ENCODE measurements around the gene GOLGA6C.
"Not testable (repeated sequence)": the region's sequence is repeated elsewhere in the genome, so short reads cannot be mapped to it uniquely, and the experiment has no call there.

Gene GOLGA6C

DNA sequence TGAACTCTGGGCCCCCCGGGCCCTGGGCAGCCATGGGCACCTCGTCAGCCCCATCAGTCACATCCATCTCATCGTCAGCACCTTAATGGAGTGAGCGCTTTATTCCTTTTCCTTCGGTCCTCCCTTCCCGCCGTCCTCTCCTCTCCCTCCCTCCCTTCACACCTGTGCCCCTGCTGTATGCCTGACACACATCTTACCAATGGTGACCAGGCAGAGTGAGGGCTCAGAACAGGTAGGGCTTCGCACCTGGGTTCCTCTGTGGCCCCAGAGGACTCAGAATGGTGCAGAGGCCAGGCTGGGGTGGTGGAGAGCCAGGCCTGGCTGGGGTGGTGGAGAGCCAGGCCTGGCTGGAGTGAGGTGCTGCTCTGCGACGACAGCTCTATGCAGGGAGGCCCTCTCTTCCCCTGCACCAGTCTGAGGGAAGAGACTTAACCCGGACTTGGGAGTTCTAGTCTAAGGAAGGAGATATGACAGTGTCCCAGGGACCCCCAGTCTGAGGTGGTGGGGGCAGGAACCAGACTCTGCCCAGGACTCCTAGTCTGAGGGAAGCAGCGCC, 44.8 kb upstream of the GOLGA6C start:
- DNase-seq (ENCODE audit: low spot score) = no peak
- in situ Hi-C loops (cut with MboI; ENCODE audit: low pct_unique_long_range_greater_than_20kb, low sequenced_read_pairs, unreplicated experiment) = no loop called here
- no peak for TF ChIP-seq CTCF (IDR thresholded peaks at IDR 0.05; ENCODE audit: extremely low read depth, insufficient read depth, missing control alignments)

DNA sequence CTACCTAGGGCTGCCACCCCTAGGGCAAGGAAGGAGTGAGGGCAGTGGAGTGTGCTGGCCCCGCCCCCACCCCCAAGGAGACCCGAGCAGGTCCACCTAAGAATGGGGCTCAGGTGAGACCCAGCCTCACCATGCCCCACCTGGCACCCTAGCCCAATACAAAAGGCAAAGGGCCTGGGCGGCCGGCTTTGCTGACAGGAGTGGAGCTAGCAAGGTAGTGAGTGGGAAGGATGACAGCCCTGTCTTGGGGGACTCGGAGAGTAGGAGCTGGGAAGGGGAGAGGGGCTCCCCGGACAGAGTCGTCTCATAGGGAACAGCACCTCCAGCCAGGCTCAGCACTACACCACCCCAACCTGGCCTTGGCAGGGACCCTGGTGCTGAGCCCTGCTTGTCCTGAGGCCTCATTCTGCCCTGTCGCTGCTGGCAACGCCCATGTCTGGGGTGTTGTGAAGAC, 44.3 kb upstream of the GOLGA6C start:
- in situ Hi-C loops (cut with MboI; ENCODE audit: low pct_unique_long_range_greater_than_20kb, low sequenced_read_pairs, unreplicated experiment) = no loop called here
- DNase-seq (ENCODE audit: low spot score) = no peak
- no peak for TF ChIP-seq CTCF (IDR thresholded peaks at IDR 0.05; ENCODE audit: extremely low read depth, insufficient read depth, missing control alignments)

- in situ Hi-C loops (cut with MboI; ENCODE audit: low pct_unique_long_range_greater_than_20kb, low sequenced_read_pairs, unreplicated experiment) = no loop called here
- TF ChIP-seq CTCF (IDR thresholded peaks at IDR 0.05; ENCODE audit: extremely low read depth, insufficient read depth, missing control alignments) = no peak
- no peak for DNase-seq (ENCODE audit: low spot score)
Observed at GRCh38 chr15:75214293-75215096, 43.6 kb upstream of the GOLGA6C start.

DNA sequence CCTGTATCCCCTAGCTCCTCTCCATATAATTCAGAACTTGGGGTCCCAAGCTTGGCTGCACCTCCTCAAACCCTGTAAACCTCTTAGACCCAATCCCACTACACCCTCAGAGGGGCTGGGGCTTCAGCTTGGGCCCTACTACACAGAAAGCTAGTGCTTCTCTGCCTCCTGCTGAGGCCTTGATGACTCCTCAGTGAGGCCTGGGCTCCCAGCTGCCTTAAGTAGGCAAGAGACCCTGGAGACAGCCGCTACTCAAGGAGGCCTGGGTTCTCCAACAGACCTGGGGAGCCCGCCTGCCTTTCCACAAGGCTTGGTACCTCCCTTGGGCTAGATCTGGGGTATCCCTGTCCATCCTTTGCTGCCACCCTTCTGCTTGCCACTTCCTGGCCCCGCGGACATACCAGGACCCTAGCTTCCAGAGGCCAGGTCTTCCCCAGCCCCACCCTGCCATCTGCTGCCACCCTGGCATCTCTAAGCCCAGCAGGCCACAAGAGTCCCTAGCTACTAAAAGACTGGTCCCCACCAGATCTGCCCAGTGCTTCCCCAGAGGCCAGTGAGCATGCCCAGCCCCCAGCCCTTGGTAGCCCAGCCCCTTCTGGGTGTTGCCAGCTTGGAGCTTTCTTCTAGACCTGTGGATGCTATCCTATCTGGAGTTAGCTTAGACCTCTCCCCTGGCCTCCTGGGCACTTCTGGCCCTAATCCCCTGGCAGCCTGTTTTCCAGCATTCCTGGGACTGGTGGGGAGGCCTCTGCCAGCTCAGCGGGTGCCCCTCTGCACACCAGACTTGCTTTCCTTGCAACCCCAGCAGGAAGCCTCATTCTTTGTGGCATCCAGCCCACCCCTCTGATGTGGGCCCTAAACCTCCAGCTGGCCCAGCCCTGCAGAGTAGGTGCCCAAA, 42.8 kb upstream of the GOLGA6C start:
- in situ Hi-C loops (cut with MboI; ENCODE audit: low pct_unique_long_range_greater_than_20kb, low sequenced_read_pairs, unreplicated experiment) = no loop called here
- no peak for DNase-seq (ENCODE audit: low spot score)
- no peak for TF ChIP-seq CTCF (IDR thresholded peaks at IDR 0.05; ENCODE audit: extremely low read depth, insufficient read depth, missing control alignments)

GRCh38 chr15:75217012-75217411, 41.1 kb upstream of the GOLGA6C start:
- in situ Hi-C loops (cut with MboI; ENCODE audit: low pct_unique_long_range_greater_than_20kb, low sequenced_read_pairs, unreplicated experiment) = no loop called here
- TF ChIP-seq CTCF (IDR thresholded peaks at IDR 0.05; ENCODE audit: extremely low read depth, insufficient read depth, missing control alignments) = no peak
- DNase-seq (ENCODE audit: low spot score) = no peak

DNA sequence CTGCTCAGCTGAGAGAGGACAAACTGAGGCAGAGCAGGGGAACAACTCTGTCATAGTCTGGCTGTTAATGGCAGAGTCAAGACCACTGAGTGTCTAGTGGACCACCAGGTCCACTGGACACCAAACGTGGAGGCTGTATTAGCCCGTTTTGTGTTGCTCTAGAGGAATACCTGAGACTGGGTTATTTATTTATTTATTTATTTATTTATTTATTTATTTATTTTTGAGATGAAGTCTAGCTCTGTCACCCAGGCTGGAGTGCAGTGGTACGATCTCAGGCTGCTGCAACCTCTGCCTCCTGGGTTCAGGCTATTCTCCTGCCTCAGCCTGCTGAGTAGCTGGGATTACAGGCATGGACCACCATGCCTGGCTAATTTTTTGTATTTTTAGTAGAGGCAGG, 40.6 kb upstream of the GOLGA6C start:
- DNase-seq (ENCODE audit: low spot score); in situ Hi-C loops (cut with MboI; ENCODE audit: low pct_unique_long_range_greater_than_20kb, low sequenced_read_pairs, unreplicated experiment): not testable (repeated sequence)

- DNase-seq (ENCODE audit: low spot score); in situ Hi-C loops (cut with MboI; ENCODE audit: low pct_unique_long_range_greater_than_20kb, low sequenced_read_pairs, unreplicated experiment): not testable (repeated sequence)
Observed at GRCh38 chr15:75219507-75219929, 38.6 kb upstream of the GOLGA6C start.
